Endothelial cell of umbilical vein (primary cell): Measurements from ENCODE around the gene HLA-DMA. TPM values are rescaled to one million over a fixed set of nuclear protein-coding genes. Genes with fewer than 3 reads are reported as not detected.
"Not testable (repeated sequence)": the region's sequence is repeated elsewhere in the genome, so short reads cannot be mapped to it uniquely, and the experiment has no call there.

Experiments used
- BruUV-seq: library from RNA; stranded (reverse); fragments of 400-500 nt; replicated peaks from 2 replicates; lab custom pipeline; 2021; lab: Mats Ljungman, UMichigan
- CTCF ChIA-PET: fragments of 300-600, 350-600 bp; sonication (Branson Sonifier 250); formaldehyde crosslinking; loops from one replicate; lab custom pipeline; 2021; ENCODE audit warnings: antibody characterized with exemption, inconsistent platforms; lab: Charles Lee
- POLR2A ChIA-PET: fragments of 300-600, 350-600 bp; sonication (Branson Sonifier 250); formaldehyde crosslinking; loops from one replicate; lab custom pipeline; 2021; ENCODE audit warnings: antibody characterized with exemption, inconsistent platforms; lab: Charles Lee
- DNase-seq: peaks from one replicate; pipeline ENCODE4 v3.0.0-alpha.2; 2011; ENCODE audit warnings: low read depth, low spot score
- FAIRE-seq: peaks from 2 replicates; lab custom pipeline; 2011; peaks lifted over from hg19 to GRCh38; lab: Jason Lieb, UNC
- H2AFZ ChIP-seq: 2 replicates; pipeline ENCODE4 v1.6.0; 2012; ENCODE audit warnings: low read depth, low read length, control low read depth, inconsistent platforms
- H3K27ac ChIP-seq: 2 replicates; pipeline ENCODE4 v1.5.1; 2011; ENCODE audit warnings: low read depth, mild to moderate bottlenecking, control low read depth, low read length, moderate library complexity; ENCODE audit not compliant: insufficient read depth
- H3K27me3 ChIP-seq, 2 experiments: 2 replicates each; pipeline versions ENCODE4 v1.6.0 to v1.6.1; 2011; ENCODE audit warnings: low read length in 2 of 2, mixed read lengths in 1 of 2; ENCODE audit not compliant: control insufficient read depth in 2 of 2, insufficient read depth in 2 of 2
- H3K36me3 ChIP-seq, 2 experiments: 2 replicates in 1 of 2; 3 replicates in 1 of 2; pipeline ENCODE4 v1.5.1; 2011; ENCODE audit warnings: low read length in 2 of 2, mild to moderate bottlenecking in 1 of 2, moderate library complexity in 1 of 2; ENCODE audit not compliant: control insufficient read depth in 2 of 2, insufficient read depth in 2 of 2; ENCODE audit errors: extremely low read depth in 1 of 2
- H3K4me1 ChIP-seq: 3 replicates; pipeline ENCODE4 v1.5.1; 2011; ENCODE audit warnings: mild to moderate bottlenecking, low read length; ENCODE audit not compliant: control insufficient read depth, insufficient read depth; ENCODE audit errors: extremely low read depth
- H3K4me2 ChIP-seq: 2 replicates; pipeline ENCODE4 v1.6.1; 2011; ENCODE audit warnings: low read length, control low read depth, mixed read lengths; ENCODE audit not compliant: insufficient read depth
- H3K4me3 ChIP-seq, 3 experiments: fragments of 200-600 bp in 1 of 3; sonication (generic), shearing (Covaris generic) in 1 of 3; replicated peaks in 1 of 3; 2 replicates each; pipeline ENCODE4 v1.5.1; 2011 to 2016; ENCODE audit warnings: control low read depth in 3 of 3, low read length in 3 of 3, mild to moderate bottlenecking in 2 of 3, inconsistent platforms in 1 of 3, low read depth in 1 of 3, moderate library complexity in 1 of 3; ENCODE audit not compliant: insufficient read depth in 1 of 3
- H3K79me2 ChIP-seq: 2 replicates; pipeline ENCODE4 v1.6.0; 2012; ENCODE audit warnings: low read length, inconsistent platforms; ENCODE audit not compliant: control insufficient read depth, insufficient read depth
- H3K9ac ChIP-seq: replicated peaks from 2 replicates; pipeline ENCODE3; 2011; ENCODE audit warnings: low read length, control low read depth; ENCODE audit not compliant: insufficient read depth; ENCODE audit errors: extremely low read depth
- H3K9me1 ChIP-seq: replicated peaks from 3 replicates; pipeline ENCODE4 v1.6.0; 2011; ENCODE audit warnings: mild to moderate bottlenecking, low read length; ENCODE audit not compliant: control insufficient read depth, insufficient read depth; ENCODE audit errors: extremely low read depth
- H3K9me3 ChIP-seq: replicated peaks from 2 replicates; pipeline ENCODE4 v1.5.1; 2012; ENCODE audit warnings: low read length, inconsistent platforms; ENCODE audit not compliant: control insufficient read depth, insufficient read depth
- H4K20me1 ChIP-seq: replicated peaks from 2 replicates; pipeline ENCODE3; 2011; ENCODE audit warnings: mild to moderate bottlenecking, low read length; ENCODE audit not compliant: control insufficient read depth, insufficient read depth; ENCODE audit errors: extremely low read depth
- EZH2 ChIP-seq: IDR thresholded peaks from 2 replicates; pipeline ENCODE4 v1.6.1; 2012; ENCODE audit warnings: borderline replicate concordance, low read depth, mild to moderate bottlenecking, moderate library complexity, low read length, inconsistent platforms; ENCODE audit not compliant: severe bottlenecking
- POLR2A ChIP-seq: IDR thresholded peaks from 2 replicates; pipeline ENCODE4 v1.6.1; 2012; ENCODE audit warnings: low read depth, mild to moderate bottlenecking, control low read depth, low read length
- dilution Hi-C: fragments of 300-500 bp; cut with MboI; formaldehyde crosslinking; loops from one replicate; pipeline ENCODE4 v1.15.0; 2019; ENCODE audit warnings: low sequenced_read_pairs; ENCODE audit not compliant: extremely low pct_ligation_motif_present
- intact Hi-C: fragments of 100-400 bp; cut with micrococcal nuclease; formaldehyde crosslinking; loops from one replicate; pipeline ENCODE4 v1.10.0; 2022
- polyA plus RNA-seq, 4 experiments: library from polyadenylated mRNA; depleted of rRNA in 3 of 4; stranded (reverse) in 3 of 4; unstranded in 1 of 4; fragments of >200 nt; gene quantifications; 2 replicates each; pipeline versions ENCODE4 v1.2.1 to v1.2.3, GENCODE V29; 2011 to 2012; ENCODE audit warnings: missing spikeins in 1 of 4
- total RNA-seq: library from RNA; stranded (reverse); gene quantifications from 2 replicates; pipeline ENCODE4 v1.2.3, GENCODE V29; 2021

HLA-DMA gene
- total and polyA plus RNA-seq, 2 donors (not counting 3 experiments of a cell fraction or from before 2014, with no cell fraction given) = 1.2 to 7.7 TPM

DNA sequence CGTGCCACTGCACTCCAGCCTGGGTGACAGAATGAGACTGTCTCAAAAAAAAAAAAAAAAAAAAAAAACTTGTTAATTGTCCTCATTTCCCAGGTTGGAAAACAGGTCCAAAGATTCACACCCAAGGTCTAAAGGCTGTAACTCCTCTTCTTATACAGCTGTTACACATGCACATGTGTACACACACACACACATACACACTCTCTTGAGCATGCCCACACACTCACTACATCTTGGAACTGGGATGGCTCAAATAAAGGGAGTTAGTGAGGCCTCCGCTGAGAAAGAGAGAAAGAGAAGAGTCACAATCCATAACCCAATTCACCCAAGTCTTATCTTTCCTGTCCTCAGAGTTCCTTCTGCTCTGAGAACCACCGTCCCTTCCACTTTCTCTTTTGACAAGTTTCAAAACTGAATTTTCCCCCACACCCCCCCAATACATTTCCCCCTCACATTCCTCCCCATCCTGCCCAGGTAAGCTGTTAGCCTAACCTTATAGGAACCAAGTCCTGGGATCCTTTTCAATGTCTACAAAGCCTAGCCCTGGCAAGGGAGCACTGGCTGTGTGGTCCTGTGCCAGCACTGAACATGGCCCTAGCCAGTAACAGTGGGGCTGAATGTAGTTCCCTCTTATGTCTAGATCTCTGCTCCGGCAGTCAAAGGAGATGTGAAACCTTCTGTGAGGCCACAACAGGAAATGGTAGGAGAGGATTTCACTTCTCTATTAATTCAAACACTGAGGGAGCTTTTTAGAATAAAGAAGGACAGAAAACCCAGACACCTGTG lies 8.8 kb downstream of the HLA-DMA start:
- no TSS peak for BruUV-seq
- no peak overlapping the region for H3K27ac ChIP-seq
- no peak overlapping the region for H3K4me3 ChIP-seq
- FAIRE-seq = no peak
- H3K79me2 ChIP-seq = no peaks in the 10 kb centered on the region
- no peaks in the 10 kb centered on the region for H4K20me1 ChIP-seq
- no peak for TF ChIP-seq POLR2A
- no peak for TF ChIP-seq EZH2
- no peaks in the 10 kb centered on the region for H3K9me1 ChIP-seq
- H2AFZ ChIP-seq = no peak overlapping the region
- H3K9me3 ChIP-seq = no peaks in the 10 kb centered on the region
- H3K4me1 ChIP-seq = peaks cover 7% of the 10 kb centered on the region
- H3K4me2 ChIP-seq = no peak overlapping the region
- dilution Hi-C loops = no loop called here
- ChIA-PET CTCF (interaction anchor here (1.1 to 5.7 kb wide), 5 partner anchors 10 to 72 kb away, joined by 3 to 53 read pairs (median 37); partner anchors contain the start of gene HLA-DMA), POLR2A (no interaction called here)
- H3K27me3 ChIP-seq = peaks cover 14 to 44% of the 10 kb centered on the region in 2 experiments
- no peaks in the 10 kb centered on the region for H3K36me3 ChIP-seq
- H3K9ac ChIP-seq = no peak overlapping the region
- intact Hi-C loops = no loop called here
- DNase-seq = no peak

DNA sequence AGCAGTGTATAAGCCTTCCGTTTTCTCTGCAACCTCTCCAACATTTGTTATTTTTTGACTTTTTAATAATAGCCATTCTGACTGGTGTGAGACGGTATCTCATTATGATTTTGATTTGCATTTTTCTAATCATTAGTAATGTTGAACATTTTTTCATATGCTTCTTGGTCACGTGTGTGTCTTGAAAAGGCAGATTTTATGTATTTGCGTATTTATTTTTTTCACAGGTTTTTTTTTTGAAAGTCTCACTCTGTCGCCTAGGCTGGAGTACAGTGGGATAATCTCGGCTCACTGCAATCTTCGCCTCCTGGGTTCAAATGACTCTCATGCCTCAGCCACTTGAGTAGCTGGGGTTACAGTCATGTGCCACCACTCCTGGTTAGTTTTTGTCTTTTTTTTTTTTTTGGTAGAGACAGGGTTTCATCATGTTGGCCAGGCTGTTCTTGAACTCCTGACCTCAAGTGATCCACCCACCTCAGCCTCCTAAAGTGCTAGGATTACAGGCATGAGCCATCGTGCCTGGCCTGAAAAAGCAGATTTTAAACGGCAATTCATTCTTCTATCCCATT lies 10.3 kb downstream of the HLA-DMA start:
- H3K9me1 ChIP-seq, intact Hi-C loops, H2AFZ ChIP-seq, H3K36me3 ChIP-seq, H3K79me2 ChIP-seq, H3K4me1 ChIP-seq, H3K4me3 ChIP-seq, H3K27ac ChIP-seq, H3K9ac ChIP-seq, FAIRE-seq, H4K20me1 ChIP-seq, H3K4me2 ChIP-seq, dilution Hi-C loops, BruUV-seq, DNase-seq, H3K9me3 ChIP-seq: not testable (repeated sequence)
- ChIA-PET CTCF (interaction anchor here (1.1 to 5.7 kb wide), 5 partner anchors 9 to 71 kb away, joined by 3 to 53 read pairs (median 37); partner anchors contain the start of gene HLA-DMA), POLR2A (interaction anchor here (3.1 kb wide), 1 partner anchor 30 kb away, joined by 29 read pairs; no protein-coding TSS in a partner anchor)
- H3K27me3 ChIP-seq = peaks cover 24 to 57% of the 10 kb centered on the region in 2 experiments
